HepG2 (cell line): ENCODE measurements around the gene PKLR.

Experiments
- BRF2 ChIP-seq: sonication (generic); formaldehyde crosslinking; IDR thresholded peaks from 2 replicates; pipeline ENCODE4 v1.8.1; 2022; ENCODE audit warnings: mild to moderate bottlenecking, missing genetic modification reagents
- CEBPB ChIP-seq: IDR thresholded peaks from 2 replicates; pipeline ENCODE4 v1.6.1; 2011; ENCODE audit warnings: low read depth, low read length, improper control_type of control experiment, borderline replicate concordance
- ESRRA ChIP-seq: sonication (generic); formaldehyde crosslinking; IDR thresholded peaks from 2 replicates; pipeline ENCODE4 v1.5.1; 2020; ENCODE audit warnings: mild to moderate bottlenecking, low read depth, missing genetic modification reagents
- FOXJ3 ChIP-seq: sonication (generic); formaldehyde crosslinking; IDR thresholded peaks from 2 replicates; pipeline ENCODE4 v1.4.0; 2020; ENCODE audit warnings: missing genetic modification reagents, mild to moderate bottlenecking, borderline replicate concordance
- HIVEP1 ChIP-seq: sonication (generic); formaldehyde crosslinking; IDR thresholded peaks from 2 replicates; pipeline ENCODE4 v1.4.0; 2020; ENCODE audit warnings: mild to moderate bottlenecking, missing genetic modification reagents
- MAZ ChIP-seq, 2 experiments: sonication (generic) in 1 of 2; formaldehyde crosslinking in 1 of 2; IDR thresholded peaks; 2 replicates each; pipeline versions ENCODE4 v1.5.0 to v1.6.1; 2012 to 2020; ENCODE audit warnings: low read depth in 2 of 2, mild to moderate bottlenecking in 2 of 2, borderline replicate concordance in 1 of 2, improper control_type of control experiment in 1 of 2, low read length in 1 of 2, missing genetic modification reagents in 1 of 2, moderate library complexity in 1 of 2
- NFAT5 ChIP-seq: sonication (generic); formaldehyde crosslinking; IDR thresholded peaks from 2 replicates; pipeline ENCODE4 v1.4.0; 2020; ENCODE audit warnings: missing genetic modification reagents
- PCBP1 ChIP-seq: fragments of 200-400 bp; formaldehyde crosslinking; IDR thresholded peaks from 2 replicates; pipeline ENCODE4 v1.6.1; 2017; ENCODE audit warnings: mild to moderate bottlenecking, low read depth, low read length, borderline replicate concordance
- SMARCE1 ChIP-seq: fragments of 450-650 bp; IDR thresholded peaks from 2 replicates; pipeline ENCODE4 v1.6.1; 2017; ENCODE audit warnings: borderline replicate concordance
- YY1 ChIP-seq: IDR thresholded peaks from 2 replicates; pipeline ENCODE4 v1.6.1; 2011; ENCODE audit warnings: low read length, low read depth, moderate library complexity, mild to moderate bottlenecking; ENCODE audit not compliant: insufficient read depth, insufficient replicate concordance
- ZFP41 ChIP-seq: sonication (generic); formaldehyde crosslinking; IDR thresholded peaks from 2 replicates; pipeline ENCODE4 v1.4.0; 2020; ENCODE audit warnings: mild to moderate bottlenecking, missing genetic modification reagents, borderline replicate concordance
- TF ChIP-seq, protein P1 (sequence below): sonication (generic); formaldehyde crosslinking; IDR thresholded peaks from 2 replicates; pipeline ENCODE4 v1.5.0; 2020; ENCODE audit warnings: mild to moderate bottlenecking, missing genetic modification reagents, moderate library complexity
- TF ChIP-seq, protein P2 (sequence below): IDR thresholded peaks from 2 replicates; pipeline ENCODE4 v1.6.1; 2018; ENCODE audit warnings: missing genetic modification reagents, mild to moderate bottlenecking, missing compliant biosample characterization

GRCh38 chr1:155324037-155324716, 22.9 kb upstream of the PKLR start:
- TF ChIP-seq YY1 = peak; percentile 54
- TF ChIP-seq MAZ (IDR thresholded peaks at IDR 0.05; ENCODE audit: borderline replicate concordance, low read depth, low read length) = no peak
- TF ChIP-seq MAZ (CRISPR knock-in tag; IDR thresholded peaks at IDR 0.05; ENCODE audit: low read depth) = peak; percentile 40; the same call in 1 of the 2 replicates
- TF ChIP-seq, protein P1, sequence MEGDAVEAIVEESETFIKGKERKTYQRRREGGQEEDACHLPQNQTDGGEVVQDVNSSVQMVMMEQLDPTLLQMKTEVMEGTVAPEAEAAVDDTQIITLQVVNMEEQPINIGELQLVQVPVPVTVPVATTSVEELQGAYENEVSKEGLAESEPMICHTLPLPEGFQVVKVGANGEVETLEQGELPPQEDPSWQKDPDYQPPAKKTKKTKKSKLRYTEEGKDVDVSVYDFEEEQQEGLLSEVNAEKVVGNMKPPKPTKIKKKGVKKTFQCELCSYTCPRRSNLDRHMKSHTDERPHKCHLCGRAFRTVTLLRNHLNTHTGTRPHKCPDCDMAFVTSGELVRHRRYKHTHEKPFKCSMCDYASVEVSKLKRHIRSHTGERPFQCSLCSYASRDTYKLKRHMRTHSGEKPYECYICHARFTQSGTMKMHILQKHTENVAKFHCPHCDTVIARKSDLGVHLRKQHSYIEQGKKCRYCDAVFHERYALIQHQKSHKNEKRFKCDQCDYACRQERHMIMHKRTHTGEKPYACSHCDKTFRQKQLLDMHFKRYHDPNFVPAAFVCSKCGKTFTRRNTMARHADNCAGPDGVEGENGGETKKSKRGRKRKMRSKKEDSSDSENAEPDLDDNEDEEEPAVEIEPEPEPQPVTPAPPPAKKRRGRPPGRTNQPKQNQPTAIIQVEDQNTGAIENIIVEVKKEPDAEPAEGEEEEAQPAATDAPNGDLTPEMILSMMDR = no peak
- TF ChIP-seq BRF2 = no peak
- TF ChIP-seq SMARCE1 = no peak
- TF ChIP-seq, protein P2, sequence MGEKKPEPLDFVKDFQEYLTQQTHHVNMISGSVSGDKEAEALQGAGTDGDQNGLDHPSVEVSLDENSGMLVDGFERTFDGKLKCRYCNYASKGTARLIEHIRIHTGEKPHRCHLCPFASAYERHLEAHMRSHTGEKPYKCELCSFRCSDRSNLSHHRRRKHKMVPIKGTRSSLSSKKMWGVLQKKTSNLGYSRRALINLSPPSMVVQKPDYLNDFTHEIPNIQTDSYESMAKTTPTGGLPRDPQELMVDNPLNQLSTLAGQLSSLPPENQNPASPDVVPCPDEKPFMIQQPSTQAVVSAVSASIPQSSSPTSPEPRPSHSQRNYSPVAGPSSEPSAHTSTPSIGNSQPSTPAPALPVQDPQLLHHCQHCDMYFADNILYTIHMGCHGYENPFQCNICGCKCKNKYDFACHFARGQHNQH (CRISPR knock-in tag) = no peak
- TF ChIP-seq PCBP1 = no peak; the same call in 1 of the 2 replicates
- no peak for TF ChIP-seq ESRRA (CRISPR knock-in tag)
- peak; percentile 88 for TF ChIP-seq HIVEP1 (CRISPR knock-in tag)
- no peak for TF ChIP-seq ZFP41 (CRISPR knock-in tag)
- no peak for TF ChIP-seq NFAT5 (CRISPR knock-in tag)
- TF ChIP-seq CEBPB = no peak
- TF ChIP-seq FOXJ3 (CRISPR knock-in tag) = no peak
